Measurements from ENCODE around the gene BPIFA3.

The BPIFA3 gene

GRCh38 chr20:33237989-33238388 lies 20.8 kb downstream of the BPIFA3 start:
- Histone ChIP-seq H2AFZ (ENCODE audit: low read length) (no peak overlapping the region), H3K4me3 (ENCODE audit: low read length, poor library complexity, severe bottlenecking) (no peak overlapping the region), H3K4me2 (ENCODE audit: low read depth, low read length, poor library complexity, severe bottlenecking) (no peak overlapping the region), H3F3A (ENCODE audit: low read depth) (no peaks in the 10 kb centered on the region), H3K4me1 (ENCODE audit: insufficient read depth, low read length, poor library complexity, severe bottlenecking) (no peaks in the 10 kb centered on the region), H3K9ac (ENCODE audit: low read depth, low read length, poor library complexity, severe bottlenecking) (no peak overlapping the region), H3K79me2 (ENCODE audit: insufficient read depth, low read length) (no peaks in the 10 kb centered on the region), H3K9me2 (replicated peaks; ENCODE audit: low read depth, low read length) (no peaks in the 10 kb centered on the region), H3K9me3 (ENCODE audit: insufficient read depth, low read depth, low read length) (no peaks in the 10 kb centered on the region), H3K27me3 (ENCODE audit: insufficient read depth, low read length, poor library complexity, severe bottlenecking) (no peaks in the 10 kb centered on the region), H3K36me3 (ENCODE audit: insufficient read depth, low read length) (no peaks in the 10 kb centered on the region), H4K20me1 (ENCODE audit: insufficient read depth, low read length, poor library complexity, severe bottlenecking) (no peaks in the 10 kb centered on the region)
- TF ChIP-seq EZH2phosphoT487 (IDR thresholded peaks at IDR 0.05; ENCODE audit: borderline replicate concordance), result no peak
- TF ChIP-seq CTCF (conservative IDR thresholded peaks at IDR 0.05; ENCODE audit: low read length), result no peak

GRCh38 chr20:33239418-33239817 lies 22.3 kb downstream of the BPIFA3 start:
- no peak for TF ChIP-seq CTCF (conservative IDR thresholded peaks at IDR 0.05; ENCODE audit: low read length)
- no peak for TF ChIP-seq EZH2phosphoT487 (IDR thresholded peaks at IDR 0.05; ENCODE audit: borderline replicate concordance)
- no peaks in the 10 kb centered on the region for H3F3A ChIP-seq (ENCODE audit: low read depth)

GRCh38 chr20:33239979-33240736 lies 23.0 kb downstream of the BPIFA3 start:
- H3K4me1 ChIP-seq (ENCODE audit: insufficient read depth, low read length, poor library complexity, severe bottlenecking), result no peaks in the 10 kb centered on the region
- no peak overlapping the region for H3K4me2 ChIP-seq (ENCODE audit: low read depth, low read length, poor library complexity, severe bottlenecking)
- no peaks in the 10 kb centered on the region for H3F3A ChIP-seq (ENCODE audit: low read depth)
- H3K79me2 ChIP-seq (ENCODE audit: insufficient read depth, low read length), result no peaks in the 10 kb centered on the region
- no peaks in the 10 kb centered on the region for H3K9me3 ChIP-seq (ENCODE audit: insufficient read depth, low read depth, low read length)
- H3K4me3 ChIP-seq (ENCODE audit: low read length, poor library complexity, severe bottlenecking), result no peak overlapping the region
- no peaks in the 10 kb centered on the region for H3K9me2 ChIP-seq (replicated peaks; ENCODE audit: low read depth, low read length)
- no peaks in the 10 kb centered on the region for H3K36me3 ChIP-seq (ENCODE audit: insufficient read depth, low read length)
- H4K20me1 ChIP-seq (ENCODE audit: insufficient read depth, low read length, poor library complexity, severe bottlenecking), result no peaks in the 10 kb centered on the region
- no peak overlapping the region for H2AFZ ChIP-seq (ENCODE audit: low read length)
- no peak overlapping the region for H3K9ac ChIP-seq (ENCODE audit: low read depth, low read length, poor library complexity, severe bottlenecking)
- H3K27me3 ChIP-seq (ENCODE audit: insufficient read depth, low read length, poor library complexity, severe bottlenecking), result no peaks in the 10 kb centered on the region
- TF ChIP-seq EZH2phosphoT487 (IDR thresholded peaks at IDR 0.05; ENCODE audit: borderline replicate concordance) (no peak), CTCF (conservative IDR thresholded peaks at IDR 0.05; ENCODE audit: low read length) (no peak)

More at GRCh38 chr20:33239418-33239817, 22.3 kb downstream of the BPIFA3 start:
- Histone ChIP-seq H2AFZ (ENCODE audit: low read length) (no peak overlapping the region), H3K27me3 (ENCODE audit: insufficient read depth, low read length, poor library complexity, severe bottlenecking) (no peaks in the 10 kb centered on the region), H3K4me3 (ENCODE audit: low read length, poor library complexity, severe bottlenecking) (no peak overlapping the region), H3K36me3 (ENCODE audit: insufficient read depth, low read length) (no peaks in the 10 kb centered on the region), H3K4me1 (ENCODE audit: insufficient read depth, low read length, poor library complexity, severe bottlenecking) (no peaks in the 10 kb centered on the region), H3K4me2 (ENCODE audit: low read depth, low read length, poor library complexity, severe bottlenecking) (no peak overlapping the region), H3K9ac (ENCODE audit: low read depth, low read length, poor library complexity, severe bottlenecking) (no peak overlapping the region), H3K79me2 (ENCODE audit: insufficient read depth, low read length) (no peaks in the 10 kb centered on the region), H4K20me1 (ENCODE audit: insufficient read depth, low read length, poor library complexity, severe bottlenecking) (no peaks in the 10 kb centered on the region), H3K9me3 (ENCODE audit: insufficient read depth, low read depth, low read length) (no peaks in the 10 kb centered on the region), H3K9me2 (replicated peaks; ENCODE audit: low read depth, low read length) (no peaks in the 10 kb centered on the region)

Data from Loucy (cell line).